HL-60/S4 treated with phorbol 12-myristate 13-acetate at 8.2 ng/mL for 4 days and 3 days (cell line): ENCODE data around the gene TLR7.

Source experiments
- in situ Hi-C: fragments of 300-500 bp; cut with MboI; formaldehyde crosslinking; loops from 2 replicates; pipeline ENCODE4 v1.15.0; 2022; ENCODE audit warnings: low sequenced_read_pairs

Gene TLR7

DNA sequence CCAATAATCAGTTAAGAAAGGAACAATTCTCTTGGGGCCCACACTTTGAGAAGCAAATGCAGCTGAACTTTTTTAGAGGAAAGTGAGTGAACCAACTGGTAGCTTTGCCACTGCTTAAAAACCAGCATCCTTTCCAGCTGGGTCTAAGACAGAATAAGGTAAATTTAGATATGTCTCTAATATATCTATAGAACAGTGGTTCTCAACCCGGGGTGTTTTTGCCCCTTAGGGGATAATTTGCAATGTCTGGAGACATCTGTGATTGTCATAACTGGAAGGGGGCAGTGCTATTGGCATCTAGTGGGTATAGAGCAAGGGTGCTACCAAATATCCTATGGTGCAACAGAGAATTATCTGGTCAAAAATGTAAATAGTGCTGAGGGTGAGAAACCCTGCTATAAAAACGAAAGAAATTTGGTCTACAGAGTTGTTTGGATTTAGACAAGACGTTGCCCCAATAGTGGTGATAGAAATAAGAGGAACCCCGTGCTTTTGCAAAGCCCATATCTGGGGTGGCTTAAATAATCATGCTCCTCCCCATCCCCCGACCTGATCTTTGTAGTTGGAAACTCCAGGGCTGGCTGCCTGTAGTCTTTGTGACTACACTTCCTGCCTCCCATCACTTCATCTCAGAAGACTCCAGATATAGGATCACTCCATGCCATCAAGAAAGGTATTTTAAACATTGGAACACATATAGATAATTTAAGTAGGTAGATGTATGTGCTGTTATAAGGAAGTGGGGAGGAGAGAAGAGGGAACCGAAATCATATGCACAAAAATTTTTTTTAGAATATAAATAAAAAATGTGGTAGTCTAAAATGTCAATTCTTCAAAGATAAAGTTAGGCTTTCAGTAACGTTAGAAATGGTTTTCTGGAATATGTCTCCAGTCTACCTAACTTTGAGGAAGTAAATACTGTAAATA is at the start of gene TLR7:
TLR7 (plus strand) TSS at position 622 of the 927 bp plus-strand sequence. CDS start 507 bp downstream, outside the sequence.
- in situ Hi-C loops, result no loop called here

- in situ Hi-C loops, result no loop called here
Observed at GRCh38 chrX:12817528-12817927, 49.3 kb upstream of the TLR7 start.

GRCh38 chrX:12819222-12819621 is 47.6 kb upstream of the TLR7 start:
- in situ Hi-C loops, result no loop called here

DNA sequence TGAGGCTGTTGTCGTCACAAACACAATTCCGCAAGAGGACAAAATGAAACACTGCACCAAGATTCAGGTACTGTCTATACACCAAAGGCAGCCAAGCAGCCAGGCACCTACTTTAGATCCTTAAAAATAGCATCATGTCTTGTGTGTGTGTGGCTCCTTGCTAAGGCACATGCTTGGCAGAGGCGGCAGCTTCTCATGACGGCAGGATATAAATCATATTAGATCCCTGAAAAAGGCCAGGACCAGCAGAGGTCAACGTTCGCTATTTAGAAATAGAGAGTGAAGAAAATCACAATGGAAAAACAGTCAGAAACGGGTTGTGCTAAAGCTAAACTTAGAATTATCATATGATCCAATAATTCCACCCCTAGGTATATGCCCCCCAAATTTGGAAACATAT is 46.1 kb upstream of the TLR7 start:
- in situ Hi-C loops, result no loop called here

- in situ Hi-C loops, result no loop called here
Observed at GRCh38 chrX:12824944-12825343, 41.9 kb upstream of the TLR7 start.

- in situ Hi-C loops, result no loop called here
Observed at GRCh38 chrX:12825801-12826200, 41.1 kb upstream of the TLR7 start.

DNA sequence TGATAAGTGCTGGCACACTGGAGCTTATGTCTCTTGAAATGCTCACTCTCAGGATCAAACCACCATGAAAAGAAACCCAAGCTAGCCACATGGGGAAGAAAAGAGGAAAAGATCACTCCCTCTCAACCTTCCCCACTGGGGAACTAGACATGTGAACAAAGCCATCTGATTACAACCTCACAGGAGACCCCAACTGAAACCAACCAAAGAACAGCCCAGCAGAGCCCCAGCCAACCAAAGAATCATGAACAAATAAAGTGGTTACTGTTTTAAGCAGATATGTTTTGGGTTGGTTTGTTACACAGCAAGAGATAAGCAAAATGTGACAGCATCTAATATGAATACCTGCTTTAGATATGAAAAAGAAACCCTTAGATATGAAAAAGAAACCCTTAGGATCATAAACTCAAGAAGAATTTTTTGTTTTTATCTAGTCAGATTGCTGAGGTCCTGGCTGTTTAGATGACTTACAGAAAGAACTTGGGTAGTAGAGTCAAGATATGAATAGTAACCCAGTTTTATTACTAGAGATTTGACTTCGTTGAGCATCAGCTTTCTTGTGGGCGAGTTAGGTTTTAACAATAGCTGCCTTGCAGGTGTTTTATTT is 23.7 kb upstream of the TLR7 start:
- in situ Hi-C loops, result no loop called here

- in situ Hi-C loops, result no loop called here
Observed at GRCh38 chrX:12843668-12844279, 23.1 kb upstream of the TLR7 start.

GRCh38 chrX:12844319-12844718 is 22.6 kb upstream of the TLR7 start:
- in situ Hi-C loops, result no loop called here

DNA sequence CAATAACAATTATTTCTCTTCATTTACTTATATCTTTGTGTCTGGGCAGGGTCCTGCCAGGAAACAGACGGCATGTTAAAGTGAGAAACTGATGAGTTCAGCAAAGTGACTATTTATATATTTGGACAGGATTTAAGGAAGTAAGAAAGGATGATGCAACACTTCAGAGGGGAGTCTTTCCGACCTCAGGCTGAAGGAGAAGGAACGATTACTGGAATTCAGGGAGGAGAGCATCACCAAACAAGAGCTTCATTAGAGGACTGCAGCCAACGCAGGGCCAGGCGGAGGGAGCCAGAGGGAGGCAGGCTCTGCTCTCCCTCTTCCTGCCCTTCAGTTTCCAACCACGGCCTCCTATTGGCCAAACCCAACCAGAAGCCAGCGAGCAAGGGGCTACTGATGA is 1.5 kb upstream of the TLR7 start:
- in situ Hi-C loops, result no loop called here

- in situ Hi-C loops, result no loop called here
Observed at GRCh38 chrX:12867685-12868084, 813 bp downstream of the TLR7 start.

DNA sequence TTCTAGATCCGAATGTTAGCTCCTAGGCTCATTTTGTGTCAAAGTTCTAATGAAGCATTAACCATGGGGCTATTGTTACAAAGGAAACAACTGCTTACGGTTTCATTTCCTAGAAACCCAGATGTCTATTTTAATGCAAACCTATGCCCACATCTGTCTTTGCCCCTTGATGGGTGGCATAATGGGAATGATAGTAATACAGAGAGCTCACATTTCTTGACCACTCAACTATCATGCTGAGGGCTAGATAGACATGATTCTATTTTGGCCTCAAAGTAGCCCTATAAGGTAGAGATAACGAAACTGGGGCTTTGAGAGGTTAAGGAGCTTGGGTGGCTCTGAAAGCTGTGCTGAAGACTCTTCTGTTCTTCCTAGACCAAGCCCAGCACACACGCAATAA is 1.9 kb downstream of the TLR7 start:
- in situ Hi-C loops, result no loop called here

- in situ Hi-C loops, result no loop called here
Observed at GRCh38 chrX:12871257-12871656, 4.4 kb downstream of the TLR7 start.

GRCh38 chrX:12872741-12873140 is 5.9 kb downstream of the TLR7 start:
- in situ Hi-C loops, result no loop called here

DNA sequence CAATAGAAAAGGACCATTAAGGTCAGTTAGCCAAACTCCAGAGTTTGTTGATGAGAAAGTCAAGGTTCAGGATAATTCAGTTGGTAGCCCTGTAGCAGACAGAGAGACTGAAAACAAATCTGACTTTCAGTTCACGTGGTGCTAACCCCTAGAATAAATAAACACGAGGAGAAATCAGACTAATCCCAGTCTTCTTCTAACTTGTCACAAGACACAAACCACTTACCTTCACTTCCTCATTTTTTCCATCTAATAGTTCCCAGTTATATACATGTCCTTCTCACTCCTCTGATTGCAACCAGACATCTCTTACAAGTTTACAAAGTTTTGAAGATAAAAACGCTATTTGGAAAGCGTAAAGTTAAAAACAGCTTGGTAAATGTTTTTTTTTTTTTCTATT is 7.7 kb downstream of the TLR7 start:
- in situ Hi-C loops, result no loop called here

DNA sequence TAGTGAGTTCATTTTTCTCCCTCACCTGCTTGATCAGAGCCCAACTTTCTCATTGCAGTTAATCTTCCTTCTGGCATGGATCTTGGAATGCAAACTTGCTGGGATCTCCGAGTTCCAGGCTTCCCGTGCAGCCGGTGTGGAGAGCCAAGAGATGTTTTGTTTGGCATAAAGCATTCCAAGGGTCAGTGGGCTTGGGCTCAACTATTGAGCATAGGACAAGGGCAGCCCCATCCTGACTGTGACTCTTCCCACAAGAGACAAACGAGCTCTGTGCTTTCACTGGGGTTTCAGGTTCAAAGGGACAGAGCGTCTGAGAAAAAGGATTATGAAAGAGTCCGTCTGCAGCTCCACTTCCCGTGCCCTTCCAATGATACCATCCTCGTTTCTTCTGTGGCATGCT is 10.5 kb downstream of the TLR7 start:
- in situ Hi-C loops, result no loop called here

GRCh38 chrX:12878536-12878935 is 11.7 kb downstream of the TLR7 start:
- in situ Hi-C loops, result no loop called here

GRCh38 chrX:12881914-12882313 is 15.0 kb downstream of the TLR7 start:
- in situ Hi-C loops, result no loop called here

DNA sequence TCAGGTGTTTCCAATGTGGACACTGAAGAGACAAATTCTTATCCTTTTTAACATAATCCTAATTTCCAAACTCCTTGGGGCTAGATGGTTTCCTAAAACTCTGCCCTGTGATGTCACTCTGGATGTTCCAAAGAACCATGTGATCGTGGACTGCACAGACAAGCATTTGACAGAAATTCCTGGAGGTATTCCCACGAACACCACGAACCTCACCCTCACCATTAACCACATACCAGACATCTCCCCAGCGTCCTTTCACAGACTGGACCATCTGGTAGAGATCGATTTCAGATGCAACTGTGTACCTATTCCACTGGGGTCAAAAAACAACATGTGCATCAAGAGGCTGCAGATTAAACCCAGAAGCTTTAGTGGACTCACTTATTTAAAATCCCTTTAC is 18.6 kb downstream of the TLR7 start:
- in situ Hi-C loops, result no loop called here

DNA sequence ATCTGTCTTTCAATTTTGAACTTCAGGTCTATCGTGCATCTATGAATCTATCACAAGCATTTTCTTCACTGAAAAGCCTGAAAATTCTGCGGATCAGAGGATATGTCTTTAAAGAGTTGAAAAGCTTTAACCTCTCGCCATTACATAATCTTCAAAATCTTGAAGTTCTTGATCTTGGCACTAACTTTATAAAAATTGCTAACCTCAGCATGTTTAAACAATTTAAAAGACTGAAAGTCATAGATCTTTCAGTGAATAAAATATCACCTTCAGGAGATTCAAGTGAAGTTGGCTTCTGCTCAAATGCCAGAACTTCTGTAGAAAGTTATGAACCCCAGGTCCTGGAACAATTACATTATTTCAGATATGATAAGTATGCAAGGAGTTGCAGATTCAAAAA is 19.7 kb downstream of the TLR7 start:
- in situ Hi-C loops, result no loop called here

GRCh38 chrX:12887141-12887540 is 20.3 kb downstream of the TLR7 start:
- in situ Hi-C loops, result no loop called here

GRCh38 chrX:12887767-12888166 is 20.9 kb downstream of the TLR7 start:
- in situ Hi-C loops, result no loop called here
